Measurements from ENCODE around the gene CELSR1. TPM values are rescaled to one million over a fixed set of nuclear protein-coding genes. Genes with fewer than 3 reads are reported as not detected.

The CELSR1 gene
- total and polyA plus RNA-seq, 2 of the 13 experiments (the other 11 are each of a cell fraction or from before 2014, with no cell fraction given): 0.78 to 1.8 TPM

DNA sequence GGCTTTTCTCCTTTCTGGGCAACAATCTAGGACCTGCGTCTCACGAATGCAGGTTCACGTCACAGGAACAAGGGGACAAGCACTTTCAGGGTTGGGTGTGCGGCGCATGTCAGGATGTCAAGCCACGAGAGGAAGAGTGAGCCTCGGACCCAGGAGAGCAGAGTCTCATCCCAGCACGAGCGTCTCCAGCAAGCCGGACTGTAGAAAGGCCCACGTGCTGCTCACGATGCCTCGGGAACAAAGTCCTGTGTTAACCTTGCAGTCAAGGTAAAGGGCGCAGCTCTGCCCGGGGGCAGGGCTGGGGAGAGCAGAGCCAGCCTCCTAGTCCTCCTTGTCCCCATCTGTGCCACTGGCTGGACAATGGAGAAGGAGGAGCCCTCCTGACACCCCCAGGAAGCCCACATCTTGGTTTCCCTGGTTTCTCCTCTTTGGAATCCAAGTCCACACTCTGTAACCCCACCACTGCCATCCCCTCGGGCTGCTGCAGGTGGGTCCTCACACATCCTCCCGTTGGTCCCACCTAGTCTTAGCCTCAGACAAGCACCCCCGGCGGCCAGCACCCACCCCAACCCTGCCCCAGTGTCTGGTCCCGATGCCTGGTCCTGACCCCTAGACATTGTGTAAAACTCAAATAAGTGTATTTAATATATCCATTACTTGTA, 63.4 kb downstream of the CELSR1 start (continued):
- TF ChIP-seq JUN (CRISPR knock-in tag; IDR thresholded peaks at IDR 0.05): 0 out of 2 replicates have a peak, but pooled peaks have one; percentile 21
- TF ChIP-seq TBX2 (CRISPR knock-in tag; IDR thresholded peaks at IDR 0.05; ENCODE audit: borderline replicate concordance): peak; percentile 53; the same call in 1 of the 2 replicates
- peak; percentile 39; the same call in 1 of the 2 replicates for TF ChIP-seq ZNF891 (CRISPR knock-in tag; IDR thresholded peaks at IDR 0.05)
- peak; percentile 96 for TF ChIP-seq ZFP37 (CRISPR knock-in tag; IDR thresholded peaks at IDR 0.05; ENCODE audit: borderline replicate concordance)
- 0 out of 2 replicates have a peak, but pooled peaks have one; percentile 50 for TF ChIP-seq ZNF317 (CRISPR knock-in tag; IDR thresholded peaks at IDR 0.05)
- 0 out of 2 replicates have a peak, but pooled peaks have one; percentile 23 for TF ChIP-seq SP2 (CRISPR knock-in tag; IDR thresholded peaks at IDR 0.05)
- TF ChIP-seq ZNF337 (CRISPR knock-in tag; IDR thresholded peaks at IDR 0.05; ENCODE audit: borderline replicate concordance, low read depth): no peak
- peak; percentile 88; the same call in 1 of the 2 replicates for TF ChIP-seq KDM5B (CRISPR knock-in tag; IDR thresholded peaks at IDR 0.05; ENCODE audit: borderline replicate concordance)
- no peak for TF ChIP-seq SOX6 (IDR thresholded peaks at IDR 0.05)
- TF ChIP-seq SOX6 (CRISPR knock-in tag; IDR thresholded peaks at IDR 0.05): peak; percentile 63
- 0 out of 2 replicates have a peak, but pooled peaks have one; percentile 44 for TF ChIP-seq ZNF510 (CRISPR knock-in tag; IDR thresholded peaks at IDR 0.05; ENCODE audit: low read depth)
- 0 out of 2 replicates have a peak, but pooled peaks have one; percentile 46 for TF ChIP-seq ZNF772 (CRISPR knock-in tag; IDR thresholded peaks at IDR 0.05)
- TF ChIP-seq, protein P1, sequence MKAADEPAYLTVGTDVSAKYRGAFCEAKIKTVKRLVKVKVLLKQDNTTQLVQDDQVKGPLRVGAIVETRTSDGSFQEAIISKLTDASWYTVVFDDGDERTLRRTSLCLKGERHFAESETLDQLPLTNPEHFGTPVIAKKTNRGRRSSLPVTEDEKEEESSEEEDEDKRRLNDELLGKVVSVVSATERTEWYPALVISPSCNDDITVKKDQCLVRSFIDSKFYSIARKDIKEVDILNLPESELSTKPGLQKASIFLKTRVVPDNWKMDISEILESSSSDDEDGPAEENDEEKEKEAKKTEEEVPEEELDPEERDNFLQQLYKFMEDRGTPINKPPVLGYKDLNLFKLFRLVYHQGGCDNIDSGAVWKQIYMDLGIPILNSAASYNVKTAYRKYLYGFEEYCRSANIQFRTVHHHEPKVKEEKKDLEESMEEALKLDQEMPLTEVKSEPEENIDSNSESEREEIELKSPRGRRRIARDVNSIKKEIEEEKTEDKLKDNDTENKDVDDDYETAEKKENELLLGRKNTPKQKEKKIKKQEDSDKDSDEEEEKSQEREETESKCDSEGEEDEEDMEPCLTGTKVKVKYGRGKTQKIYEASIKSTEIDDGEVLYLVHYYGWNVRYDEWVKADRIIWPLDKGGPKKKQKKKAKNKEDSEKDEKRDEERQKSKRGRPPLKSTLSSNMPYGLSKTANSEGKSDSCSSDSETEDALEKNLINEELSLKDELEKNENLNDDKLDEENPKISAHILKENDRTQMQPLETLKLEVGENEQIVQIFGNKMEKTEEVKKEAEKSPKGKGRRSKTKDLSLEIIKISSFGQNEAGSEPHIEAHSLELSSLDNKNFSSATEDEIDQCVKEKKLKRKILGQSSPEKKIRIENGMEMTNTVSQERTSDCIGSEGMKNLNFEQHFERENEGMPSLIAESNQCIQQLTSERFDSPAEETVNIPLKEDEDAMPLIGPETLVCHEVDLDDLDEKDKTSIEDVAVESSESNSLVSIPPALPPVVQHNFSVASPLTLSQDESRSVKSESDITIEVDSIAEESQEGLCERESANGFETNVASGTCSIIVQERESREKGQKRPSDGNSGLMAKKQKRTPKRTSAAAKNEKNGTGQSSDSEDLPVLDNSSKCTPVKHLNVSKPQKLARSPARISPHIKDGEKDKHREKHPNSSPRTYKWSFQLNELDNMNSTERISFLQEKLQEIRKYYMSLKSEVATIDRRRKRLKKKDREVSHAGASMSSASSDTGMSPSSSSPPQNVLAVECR (CRISPR knock-in tag; IDR thresholded peaks at IDR 0.05; ENCODE audit: borderline replicate concordance): peak; percentile 48; the same call in 1 of the 2 replicates
- peak; percentile 63 for TF ChIP-seq HNF4G (IDR thresholded peaks at IDR 0.05; ENCODE audit: borderline replicate concordance, low read depth, low read length)
- peak; percentile 55; the same call in 1 of the 2 replicates for TF ChIP-seq HNF4G (CRISPR knock-in tag; IDR thresholded peaks at IDR 0.05; ENCODE audit: borderline replicate concordance, low read depth)
- TF ChIP-seq, protein P2, sequence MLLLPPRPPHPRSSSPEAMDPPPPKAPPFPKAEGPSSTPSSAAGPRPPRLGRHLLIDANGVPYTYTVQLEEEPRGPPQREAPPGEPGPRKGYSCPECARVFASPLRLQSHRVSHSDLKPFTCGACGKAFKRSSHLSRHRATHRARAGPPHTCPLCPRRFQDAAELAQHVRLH (CRISPR knock-in tag; IDR thresholded peaks at IDR 0.05; ENCODE audit: borderline replicate concordance, low read depth): peak; percentile 93
- peak; percentile 62 for TF ChIP-seq MYC (CRISPR knock-in tag; IDR thresholded peaks at IDR 0.05; ENCODE audit: borderline replicate concordance)
- 0 out of 2 replicates have a peak, but pooled peaks have one; percentile 66 for TF ChIP-seq ARHGAP35 (CRISPR knock-in tag; IDR thresholded peaks at IDR 0.05; ENCODE audit: borderline replicate concordance)
- TF ChIP-seq ZNF605 (CRISPR knock-in tag; IDR thresholded peaks at IDR 0.05): peak; percentile 66; the same call in 1 of the 2 replicates
- TF ChIP-seq ZBTB20 (CRISPR knock-in tag; IDR thresholded peaks at IDR 0.05; ENCODE audit: borderline replicate concordance, low read depth): peak; percentile 75; the same call in 1 of the 2 replicates
- peak; percentile 37; the same call in 1 of the 2 replicates for TF ChIP-seq NCOA2 (CRISPR knock-in tag; IDR thresholded peaks at IDR 0.05)
- TF ChIP-seq KAT8 (CRISPR knock-in tag; IDR thresholded peaks at IDR 0.05): peak; percentile 35; the same call in 1 of the 2 replicates
- TF ChIP-seq, protein P3, sequence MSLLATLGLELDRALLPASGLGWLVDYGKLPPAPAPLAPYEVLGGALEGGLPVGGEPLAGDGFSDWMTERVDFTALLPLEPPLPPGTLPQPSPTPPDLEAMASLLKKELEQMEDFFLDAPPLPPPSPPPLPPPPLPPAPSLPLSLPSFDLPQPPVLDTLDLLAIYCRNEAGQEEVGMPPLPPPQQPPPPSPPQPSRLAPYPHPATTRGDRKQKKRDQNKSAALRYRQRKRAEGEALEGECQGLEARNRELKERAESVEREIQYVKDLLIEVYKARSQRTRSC (CRISPR knock-in tag; IDR thresholded peaks at IDR 0.05; ENCODE audit: low read depth): 0 out of 2 replicates have a peak, but pooled peaks have one; percentile 44
- peak; percentile 24; the same call in 1 of the 2 replicates for TF ChIP-seq ZNF350 (CRISPR knock-in tag; IDR thresholded peaks at IDR 0.05; ENCODE audit: borderline replicate concordance, low read depth)
